ENCODE data around the gene TEX54.
"Not testable (repeated sequence)": the region's sequence is repeated elsewhere in the genome, so short reads cannot be mapped to it uniquely, and the experiment has no call there.

TEX54 gene

GRCh38 chr11:62832336-62833234 lies at the start of gene TEX54:
TSS of gene TEX54 (minus strand) at chr11:62832841.
- no peak for DNase-seq

- no peak for DNase-seq
Observed at GRCh38 chr11:62882431-62882749, 49.7 kb upstream of the TEX54 start.

GRCh38 chr11:62881579-62882430 lies 49.2 kb upstream of the TEX54 start:
- DNase-seq: peak; percentile 91

GRCh38 chr11:62880803-62881578 lies 48.4 kb upstream of the TEX54 start, which contains the start of gene SLC3A2:
TSS of gene SLC3A2 (plus strand) at chr11:62880896. CDS start at chr11:62881024, 128 bp downstream.
- peak; percentile 84 for DNase-seq

GRCh38 chr11:62880231-62880802 lies 47.7 kb upstream of the TEX54 start:
- DNase-seq: peak; percentile 71

- no peak for DNase-seq
Observed at GRCh38 chr11:62879235-62879978, 46.8 kb upstream of the TEX54 start.

- no peak for DNase-seq
Observed at GRCh38 chr11:62876712-62877111, 44.1 kb upstream of the TEX54 start.

GRCh38 chr11:62875698-62876478 lies 43.2 kb upstream of the TEX54 start:
- DNase-seq: no peak

- no peak for DNase-seq
Observed at GRCh38 chr11:62874851-62875250, 42.2 kb upstream of the TEX54 start.

- no peak for DNase-seq
Observed at GRCh38 chr11:62865635-62866034, 33.0 kb upstream of the TEX54 start.

- no peak for DNase-seq
Observed at GRCh38 chr11:62863687-62864335, 31.2 kb upstream of the TEX54 start.

GRCh38 chr11:62861564-62862192 lies 29.0 kb upstream of the TEX54 start:
- DNase-seq: not testable (repeated sequence)

- no peak for DNase-seq
Observed at GRCh38 chr11:62860835-62861563, 28.4 kb upstream of the TEX54 start.

- DNase-seq: not testable (repeated sequence)
Observed at GRCh38 chr11:62859281-62859703, 26.7 kb upstream of the TEX54 start.

- DNase-seq: no peak
Observed at GRCh38 chr11:62858201-62858600, 25.6 kb upstream of the TEX54 start.

- no peak for DNase-seq
Observed at GRCh38 chr11:62857541-62857982, 24.9 kb upstream of the TEX54 start.

- no peak for DNase-seq
Observed at GRCh38 chr11:62856333-62856895, 23.8 kb upstream of the TEX54 start.

GRCh38 chr11:62855571-62856332 lies 23.1 kb upstream of the TEX54 start:
- DNase-seq: peak; percentile 95

Data from kidney glomerular epithelial cell (primary cell).